ENCODE data around the gene ASB13. TPM values are rescaled to one million over a fixed set of nuclear protein-coding genes. Genes with fewer than 3 reads are reported as not detected.

ASB13 gene
- total RNA-seq, 1 donor from 2014 or later = 15.3 TPM

- Histone ChIP-seq H3K4me3 (no peak overlapping the region), H3K27me3 (no peaks in the 10 kb centered on the region), H3K36me3 (no peaks in the 10 kb centered on the region), H3K27ac (no peak overlapping the region), H3K4me1 (peaks cover 6 to 19% of the 10 kb centered on the region in 2 donors), H3K9me3 (no peaks in the 10 kb centered on the region)
- intact Hi-C loops (cut with DNase I) = loop anchor here (10.0 kb wide), 1 partner anchor 286 kb away; the partner anchor contains the start of gene IL15RA
- TF ChIP-seq CTCF (IDR thresholded peaks at IDR 0.05) = no peak
- no peak for DNase-seq (ENCODE audit: low spot score in 2 of 2)
Observed at GRCh38 chr10:5688587-5688986, 22.2 kb upstream of the ASB13 start.

- intact Hi-C loops (cut with DNase I) = loop anchor here (2.0 to 10.0 kb wide), 4 partner anchors 53 to 289 kb away; partner anchors contain the start of gene IL15RA
- H3K27me3 ChIP-seq = no peaks in the 10 kb centered on the region
- no peaks in the 10 kb centered on the region for H3K36me3 ChIP-seq
- TF ChIP-seq CTCF (IDR thresholded peaks at IDR 0.05) = no peak
- peak overlapping the region; percentile 85 to 87 for H3K27ac ChIP-seq
- no peaks in the 10 kb centered on the region for H3K9me3 ChIP-seq
- H3K4me1 ChIP-seq = peaks cover 0 to 13% of the 10 kb centered on the region in 2 donors
- H3K4me3 ChIP-seq = peak overlapping the region; percentile 85 to 90
- DNase-seq (ENCODE audit: low spot score in 2 of 2) = no peak
Observed at GRCh38 chr10:5685764-5686240, 19.4 kb upstream of the ASB13 start.

DNA sequence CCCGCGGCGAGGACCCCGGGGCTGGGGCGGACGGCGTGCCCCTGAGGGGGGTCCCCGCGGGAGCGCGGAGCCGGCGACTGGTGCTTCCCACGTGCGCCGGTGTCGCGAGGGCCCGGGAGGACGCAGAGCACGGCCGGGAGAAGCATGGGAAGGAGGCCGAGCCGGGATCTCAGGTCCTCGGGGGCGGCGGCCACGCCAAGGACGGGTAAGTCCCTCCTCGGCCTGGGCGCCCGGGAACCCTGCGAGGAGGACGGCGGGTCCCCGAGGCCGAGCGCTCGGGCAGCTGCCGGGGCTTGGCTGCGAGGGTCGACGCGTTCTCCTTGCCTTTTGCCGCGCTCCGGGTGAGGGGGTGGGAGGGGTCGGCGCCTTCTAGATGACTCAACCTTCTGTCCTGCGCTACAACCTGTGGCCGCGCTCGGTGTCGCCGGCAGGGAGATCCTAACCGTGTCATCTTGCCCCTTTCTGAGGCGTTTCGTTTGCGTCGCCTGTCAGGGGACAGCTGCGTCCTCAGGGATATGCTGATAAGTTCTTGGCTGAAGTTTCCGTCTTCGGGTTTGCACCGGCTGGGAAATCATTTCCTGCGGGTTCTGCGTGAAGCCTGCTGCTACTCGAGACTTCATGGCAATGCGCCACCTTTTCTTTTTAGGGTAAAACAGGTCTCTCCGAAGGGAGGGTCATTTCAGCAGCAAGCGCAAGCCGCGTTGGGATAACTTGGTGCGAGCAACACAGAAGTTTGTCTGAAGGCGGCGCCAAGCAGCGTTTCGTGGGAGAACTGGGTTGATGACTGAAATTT, 18.8 kb upstream of the ASB13 start:
- H3K4me3 ChIP-seq = peak overlapping the region; percentile 85 to 90
- peaks cover 0 to 13% of the 10 kb centered on the region in 2 donors for H3K4me1 ChIP-seq
- H3K27me3 ChIP-seq = no peaks in the 10 kb centered on the region
- peak in 1 of 2 donors; percentile 82 for DNase-seq (ENCODE audit: low spot score in 2 of 2)
- intact Hi-C loops (cut with DNase I) = loop anchor here (1.0 to 10.0 kb wide), 5 partner anchors 52 to 290 kb away; partner anchors contain the start of genes GDI2 and IL15RA
- TF ChIP-seq CTCF (IDR thresholded peaks at IDR 0.05) = peak in 2 of 3 experiments; percentile 34 to 67
- no peaks in the 10 kb centered on the region for H3K36me3 ChIP-seq
- H3K27ac ChIP-seq = peak overlapping the region; percentile 85 to 87
- no peaks in the 10 kb centered on the region for H3K9me3 ChIP-seq

- no peak for TF ChIP-seq CTCF (IDR thresholded peaks at IDR 0.05)
- peak within 1 kb of the TSS; percentile 85 to 90 for H3K4me3 ChIP-seq
- intact Hi-C loops (cut with DNase I) = loop anchor here (1.0 to 10.0 kb wide), 5 partner anchors 52 to 290 kb away; partner anchors contain the start of genes GDI2 and IL15RA
- H3K36me3 ChIP-seq = no peaks in the 10 kb centered on the region
- peak; percentile 85 to 98 for DNase-seq (ENCODE audit: low spot score in 2 of 2)
- peak within 1 kb of the TSS; percentile 85 to 87 for H3K27ac ChIP-seq
- no peaks in the 10 kb centered on the region for H3K27me3 ChIP-seq
- H3K4me1 ChIP-seq = peaks cover 0 to 13% of the 10 kb centered on the region in 2 donors
- H3K9me3 ChIP-seq = no peaks in the 10 kb centered on the region
Observed at GRCh38 chr10:5684318-5684970, 18.0 kb upstream of the ASB13 start, which contains the start of gene TASOR2. Gene TASOR2 (plus strand): TSS chr10:5684838. CDS start chr10:5720643, 35,805 bp downstream.

DNA sequence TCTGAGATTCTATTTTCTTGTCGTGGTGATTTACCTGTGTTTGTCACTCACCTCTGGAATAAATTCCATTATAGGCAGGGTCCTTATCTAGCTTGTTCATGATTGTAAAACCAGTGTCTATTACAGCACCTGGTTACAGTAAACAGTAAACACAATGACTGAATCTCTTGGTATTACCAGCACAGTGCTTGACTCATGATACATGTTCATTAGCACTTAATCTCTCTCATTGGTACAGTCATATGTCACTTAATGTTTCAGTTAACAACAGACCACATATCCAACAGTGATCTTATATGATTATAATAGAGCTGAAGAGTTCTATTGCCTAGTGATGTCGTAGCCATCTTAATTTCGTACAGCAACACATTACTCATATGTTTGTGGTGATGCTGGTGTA, 16.7 kb upstream of the ASB13 start:
- TF ChIP-seq CTCF (IDR thresholded peaks at IDR 0.05) = no peak
- intact Hi-C loops (cut with DNase I) = loop anchor here (10.0 kb wide), 1 partner anchor 292 kb away; the partner anchor contains the start of gene IL15RA
- no peak overlapping the region for H3K4me3 ChIP-seq
- DNase-seq (ENCODE audit: low spot score in 2 of 2) = no peak
- peaks cover 0 to 13% of the 10 kb centered on the region in 2 donors for H3K4me1 ChIP-seq
- no peaks in the 10 kb centered on the region for H3K36me3 ChIP-seq
- H3K27ac ChIP-seq = no peak overlapping the region
- no peaks in the 10 kb centered on the region for H3K27me3 ChIP-seq
- no peaks in the 10 kb centered on the region for H3K9me3 ChIP-seq

Measured in ascending aorta (tissue), 2 donors.